OCI-LY1 (cell line): Measurements from ENCODE around the gene DVL1.
A peak's percentile ranks its signal among the peaks of the same experiment; 100 is the strongest.

Source experiments
- H2AFZ ChIP-seq: fragments of 200-600 bp; sonication (generic), shearing (Covaris generic); 2 replicates; pipeline ENCODE4 v1.6.0; 2014; ENCODE audit warnings: antibody characterized with exemption, mild to moderate bottlenecking, low read length
- H3F3A ChIP-seq: fragments of 200-600 bp; sonication (generic), shearing (Covaris generic); 2 replicates; pipeline ENCODE4 v1.6.0; 2014; ENCODE audit warnings: mild to moderate bottlenecking, antibody characterized with exemption, low read length, moderate library complexity; ENCODE audit not compliant: insufficient read depth
- H3K27ac ChIP-seq: fragments of 200-600 bp; sonication (generic); 2 replicates; pipeline ENCODE4 v1.5.1; 2014; ENCODE audit warnings: low read length, mixed run types, mild to moderate bottlenecking, low read depth; ENCODE audit not compliant: poor library complexity, severe bottlenecking
- H3K27me3 ChIP-seq: fragments of 200-600 bp; sonication (generic); 2 replicates; pipeline ENCODE4 v1.6.0; 2014; ENCODE audit warnings: antibody characterized with exemption, mild to moderate bottlenecking, low read length, moderate library complexity; ENCODE audit not compliant: insufficient read depth
- H3K36me3 ChIP-seq: fragments of 200-600 bp; sonication (generic); 2 replicates; pipeline ENCODE4 v1.6.1; 2014; ENCODE audit warnings: mild to moderate bottlenecking, antibody characterized with exemption, low read length, moderate library complexity, mixed read lengths; ENCODE audit not compliant: insufficient read depth
- H3K4me1 ChIP-seq: fragments of 200-600 bp; sonication (generic); 2 replicates; pipeline ENCODE4 v1.5.1; 2014; ENCODE audit warnings: mild to moderate bottlenecking, low read length, moderate library complexity; ENCODE audit not compliant: insufficient read depth, severe bottlenecking
- H3K4me2 ChIP-seq: fragments of 200-600 bp; sonication (generic), shearing (Covaris generic); 2 replicates; pipeline ENCODE4 v1.6.1; 2014; ENCODE audit warnings: low read length
- H3K4me3 ChIP-seq: fragments of 200-600 bp; sonication (generic); 2 replicates; pipeline ENCODE4 v1.5.1; 2014; ENCODE audit warnings: low read length, low read depth, mild to moderate bottlenecking, mixed read lengths; ENCODE audit not compliant: poor library complexity, severe bottlenecking
- H3K79me2 ChIP-seq: fragments of 200-600 bp; shearing (Covaris generic); 2 replicates; pipeline ENCODE4 v1.6.1; 2016; ENCODE audit warnings: mixed run types, low read length, mixed read lengths; ENCODE audit not compliant: insufficient read depth
- H3K9ac ChIP-seq: fragments of 200-600 bp; sonication (generic), shearing (Covaris generic); 2 replicates; pipeline ENCODE4 v1.6.1; 2014; ENCODE audit warnings: mild to moderate bottlenecking, low read length, mixed read lengths
- H3K9me2 ChIP-seq: fragments of 200-600 bp; sonication (generic), shearing (Covaris generic); 2 replicates; pipeline ENCODE4 v1.6.1; 2014; ENCODE audit warnings: low read depth, mild to moderate bottlenecking, low read length, mixed read lengths
- H3K9me3 ChIP-seq: fragments of 200-600 bp; shearing (Covaris generic); 2 replicates; pipeline ENCODE4 v1.6.1; 2014; ENCODE audit warnings: low read length, mixed read lengths
- H4K20me1 ChIP-seq: fragments of 200-600 bp; sonication (generic), shearing (Covaris generic); 2 replicates; pipeline ENCODE4 v1.6.0; 2016; ENCODE audit warnings: mild to moderate bottlenecking, low read length; ENCODE audit not compliant: insufficient read depth
- CTCF ChIP-seq: fragments of 200-600 bp; sonication (generic), shearing (Covaris generic); IDR thresholded peaks from 2 replicates; pipeline ENCODE4 v1.5.1; 2017; ENCODE audit warnings: mild to moderate bottlenecking, antibody characterized with exemption, low read length, moderate library complexity, mixed read lengths
- EZH2 ChIP-seq: fragments of 200-600 bp; sonication (generic), shearing (Covaris generic); IDR thresholded peaks from 2 replicates; pipeline ENCODE4 v1.8.0; 2017; ENCODE audit warnings: borderline replicate concordance, mixed run types, mild to moderate bottlenecking, antibody characterized with exemption, low read length, moderate library complexity, mixed read lengths

DVL1 gene

DNA sequence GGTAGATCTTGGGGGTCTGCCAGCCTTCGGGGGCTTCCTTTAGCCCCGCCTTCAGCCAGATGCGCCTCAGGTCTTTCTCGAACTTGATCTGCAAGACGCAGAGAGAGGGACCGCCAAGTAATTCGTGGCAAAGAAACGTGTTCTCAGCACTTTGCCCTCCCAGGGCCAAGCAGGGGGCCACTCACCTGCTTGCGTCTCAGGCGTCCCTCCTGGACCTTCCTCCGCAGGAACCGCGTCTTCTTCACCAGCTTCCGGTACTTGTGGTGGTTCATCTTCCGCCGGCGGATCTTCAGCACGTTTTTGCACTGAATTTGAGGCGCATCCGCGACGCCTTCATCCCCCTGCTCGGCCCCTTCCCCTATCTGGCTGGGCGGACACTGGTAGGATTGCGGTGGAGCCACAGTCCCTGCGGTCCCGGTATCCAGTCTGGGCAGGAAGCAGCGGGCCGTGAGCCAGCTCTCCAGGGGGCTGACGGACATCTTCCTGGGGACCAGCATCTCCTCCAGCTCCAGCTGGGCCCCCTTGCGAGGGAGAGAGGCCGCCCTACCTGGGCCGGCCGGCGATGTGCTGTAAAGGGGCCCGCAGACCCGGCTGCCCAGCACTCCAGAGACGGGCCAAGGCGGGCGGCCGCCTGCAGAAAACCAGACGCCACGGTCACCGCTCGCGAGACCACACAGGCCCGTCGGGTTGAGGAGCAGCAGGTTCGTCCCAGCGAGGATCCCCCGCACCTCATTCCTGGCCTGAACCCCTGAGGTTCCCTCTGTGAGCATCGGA lies 24.8 kb upstream of the DVL1 start:
- no peaks in the 10 kb centered on the region for H3K9me3 ChIP-seq
- no peaks in the 10 kb centered on the region for H3F3A ChIP-seq
- H3K9ac ChIP-seq, result peak overlapping the region; percentile 100
- H3K9me2 ChIP-seq, result no peaks in the 10 kb centered on the region
- H4K20me1 ChIP-seq, result no peaks in the 10 kb centered on the region
- H3K79me2 ChIP-seq, result peaks cover 10% of the 10 kb centered on the region; the same call in 1 of the 2 replicates
- H3K4me1 ChIP-seq, result peaks cover 39% of the 10 kb centered on the region
- H2AFZ ChIP-seq, result no peak overlapping the region
- H3K4me2 ChIP-seq, result peak overlapping the region; percentile 85
- H3K27ac ChIP-seq, result no peak overlapping the region
- no peaks in the 10 kb centered on the region for H3K27me3 ChIP-seq
- H3K4me3 ChIP-seq, result peak overlapping the region; percentile 98
- H3K36me3 ChIP-seq, result peaks cover 14% of the 10 kb centered on the region; the same call in 1 of the 2 replicates
- TF ChIP-seq EZH2, result no peak
- TF ChIP-seq CTCF, result no peak

GRCh38 chr1:1373051-1373814 lies 24.0 kb upstream of the DVL1 start:
- H3K36me3 ChIP-seq, result peaks cover 14% of the 10 kb centered on the region; the same call in 1 of the 2 replicates
- peaks cover 39% of the 10 kb centered on the region for H3K4me1 ChIP-seq
- no peaks in the 10 kb centered on the region for H3K9me2 ChIP-seq
- H3K79me2 ChIP-seq, result peaks cover 10% of the 10 kb centered on the region; the same call in 1 of the 2 replicates
- H2AFZ ChIP-seq, result no peak overlapping the region
- peak overlapping the region; percentile 98 for H3K4me3 ChIP-seq
- no peaks in the 10 kb centered on the region for H3K9me3 ChIP-seq
- no peaks in the 10 kb centered on the region for H4K20me1 ChIP-seq
- H3F3A ChIP-seq, result no peaks in the 10 kb centered on the region
- peak overlapping the region; percentile 85 for H3K4me2 ChIP-seq
- TF ChIP-seq CTCF, result no peak
- no peak for TF ChIP-seq EZH2
- H3K27me3 ChIP-seq, result no peaks in the 10 kb centered on the region
- H3K9ac ChIP-seq, result peak overlapping the region; percentile 100; the same call in 1 of the 2 replicates
- no peak overlapping the region for H3K27ac ChIP-seq

DNA sequence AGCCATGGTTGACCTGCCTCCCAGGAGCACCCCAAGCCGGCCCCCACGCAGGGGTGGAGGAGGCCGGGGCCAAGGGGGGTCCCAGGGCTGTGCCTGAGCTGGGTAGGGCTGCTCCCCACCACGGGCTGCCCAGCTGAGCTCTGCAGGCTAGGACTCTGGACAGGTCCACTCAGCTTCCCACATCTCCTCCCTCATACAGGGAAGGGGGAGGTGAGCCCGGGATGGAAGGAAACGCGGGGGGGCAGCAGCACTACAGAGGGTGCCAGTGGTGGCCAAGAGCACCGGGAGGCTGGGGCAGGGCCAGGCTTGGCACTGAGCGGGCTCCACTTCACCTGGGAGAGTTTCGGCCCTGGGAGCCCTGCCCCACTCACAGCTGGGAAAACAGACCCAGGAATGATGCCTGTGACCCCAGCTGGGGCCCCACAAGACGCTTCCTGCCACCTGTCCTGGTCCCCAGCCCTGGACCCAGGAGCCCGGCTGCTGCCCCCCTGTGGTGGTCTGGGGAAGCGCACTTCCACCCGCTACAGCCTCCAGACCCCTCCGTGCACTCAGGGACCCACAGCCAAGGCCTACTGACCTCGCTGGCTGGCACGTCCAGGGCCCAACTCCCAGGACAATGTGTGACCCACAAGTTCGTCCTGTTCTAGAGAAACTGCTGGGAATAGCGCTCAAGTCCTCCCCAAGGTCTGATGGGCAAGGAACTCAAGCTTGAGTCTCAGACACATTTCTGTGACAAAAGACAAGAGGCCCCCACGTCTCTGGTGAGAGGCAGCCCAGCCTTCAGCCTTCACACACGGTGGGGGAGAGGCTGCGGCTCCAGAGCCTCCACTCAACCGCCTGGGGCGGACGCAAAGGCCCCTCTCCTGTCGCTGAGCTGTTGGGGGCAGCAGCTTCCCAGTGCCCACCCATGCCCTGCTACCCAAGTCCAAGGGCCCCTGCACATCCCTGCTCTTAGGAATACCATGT lies 22.8 kb upstream of the DVL1 start:
- Histone ChIP-seq H3K9me2 (no peaks in the 10 kb centered on the region), H3K79me2 (peaks cover 10% of the 10 kb centered on the region; the same call in 1 of the 2 replicates), H2AFZ (no peak overlapping the region), H3K4me1 (peaks cover 38% of the 10 kb centered on the region), H3K27ac (no peak overlapping the region), H3K4me3 (no peak overlapping the region), H3F3A (no peaks in the 10 kb centered on the region), H4K20me1 (no peaks in the 10 kb centered on the region), H3K36me3 (peaks cover 14% of the 10 kb centered on the region; the same call in 1 of the 2 replicates), H3K9me3 (no peaks in the 10 kb centered on the region), H3K27me3 (no peaks in the 10 kb centered on the region), H3K9ac (no peak overlapping the region), H3K4me2 (no peak overlapping the region; the same call in 1 of the 2 replicates)
- TF ChIP-seq CTCF (peak; percentile 83), EZH2 (no peak)
